A549 (cell line): ENCODE results near the gene PDP2. TPM values are rescaled to one million over a fixed set of nuclear protein-coding genes. Genes with fewer than 3 reads are reported as not detected.

Experiments used
- ATAC-seq, 2 experiments: fragments of 200-7000 bp in 1 of 2; fragments of >200 bp in 1 of 2; cut with Nextera tagmentation in 1 of 2; cut with Tn5 transposase in 1 of 2; 3 replicates each; pipeline versions ENCODE4 v1.8.0 to v1.9.1; 2018 to 2020; ENCODE audit warnings: mild to moderate bottlenecking in 1 of 2, moderate library complexity in 1 of 2
- CTCF ChIA-PET: fragments of 300-600 bp; sonication (Branson Sonifier 250); formaldehyde crosslinking; extraction: SDS; loops from one replicate; lab custom pipeline; 2021; ENCODE audit warnings: antibody characterized with exemption, inconsistent platforms; lab: Yijun Ruan, JAX
- POLR2A ChIA-PET: fragments of 350-600 bp; formaldehyde crosslinking; extraction: SDS; loops from one replicate; lab custom pipeline; 2021; ENCODE audit warnings: antibody characterized with exemption, inconsistent platforms; lab: Yijun Ruan, JAX
- DNase-seq, 2 experiments: peaks; one replicate each; pipeline versions ENCODE4 v3.0.0 to v3.0.0-alpha.2; 2011 to 2016; ENCODE audit warnings: low read depth in 1 of 2, low spot score in 1 of 2
- FAIRE-seq: peaks from 2 replicates; lab custom pipeline; 2011; peaks lifted over from hg19 to GRCh38; lab: Jason Lieb, UNC
- H3K27ac ChIP-seq, 2 experiments: fragments of >200 bp; sonication (Bioruptor Twin); formaldehyde crosslinking; 3 replicates each; pipeline ENCODE4 v1.5.1; 2016 to 2017
- H3K4me1 ChIP-seq: fragments of >200 bp; sonication (Bioruptor Twin); formaldehyde crosslinking; 3 replicates; pipeline ENCODE4 v1.6.1; 2016
- H3K4me2 ChIP-seq: fragments of >200 bp; sonication (Bioruptor Twin); formaldehyde crosslinking; 3 replicates; pipeline ENCODE4 v1.6.1; 2016
- H3K4me3 ChIP-seq: fragments of >200 bp; sonication (Bioruptor Twin); formaldehyde crosslinking; 3 replicates; pipeline ENCODE4 v1.5.1; 2016
- H3K9me3 ChIP-seq: fragments of >200 bp; sonication (Bioruptor Twin); formaldehyde crosslinking; 3 replicates; pipeline ENCODE4 v1.6.1; 2016
- ATOH8 ChIP-seq: fragments of 250-450 bp; sonication (Bioruptor Pico); IDR thresholded peaks from 2 replicates; pipeline ENCODE4 v1.5.0; 2020; ENCODE audit warnings: low read depth, mild to moderate bottlenecking, moderate library complexity
- BCL3 ChIP-seq: fragments of >200 bp; sonication (Bioruptor Twin); formaldehyde crosslinking; IDR thresholded peaks from 3 replicates; pipeline ENCODE4 v1.6.1; 2016
- CBX8 ChIP-seq: fragments of 200-600 bp; sonication (generic); IDR thresholded peaks from 2 replicates; pipeline ENCODE4 v1.6.1; 2016
- E2F6 ChIP-seq: IDR thresholded peaks from 2 replicates; pipeline ENCODE4 v1.6.1; 2012; ENCODE audit warnings: low read depth, borderline replicate concordance
- FOSB ChIP-seq: fragments of 250-450 bp; sonication (Bioruptor Pico); IDR thresholded peaks from 2 replicates; pipeline ENCODE4 v1.5.0; 2020; ENCODE audit warnings: mild to moderate bottlenecking, moderate library complexity
- FOSL2 ChIP-seq, 2 experiments: fragments of 450-650 bp in 1 of 2; fragments of >200 bp in 1 of 2; sonication (Bioruptor Twin) in 1 of 2; formaldehyde crosslinking; IDR thresholded peaks; 2 replicates each; pipeline versions ENCODE4 v1.5.0 to v1.6.1; 2016 to 2020; ENCODE audit warnings: mild to moderate bottlenecking in 1 of 2, moderate library complexity in 1 of 2
- FOXS1 ChIP-seq: fragments of 250-450 bp; sonication (Bioruptor Pico); IDR thresholded peaks from 2 replicates; pipeline ENCODE4 v1.5.0; 2020; ENCODE audit warnings: mild to moderate bottlenecking, moderate library complexity
- GATA3 ChIP-seq: IDR thresholded peaks from 2 replicates; pipeline ENCODE4 v1.6.1; 2012; ENCODE audit warnings: borderline replicate concordance
- HEYL ChIP-seq: fragments of 250-450 bp; sonication (Bioruptor Pico); IDR thresholded peaks from 2 replicates; pipeline ENCODE4 v1.8.0; 2021; ENCODE audit warnings: mild to moderate bottlenecking, moderate library complexity
- HOXB13 ChIP-seq: fragments of 250-450 bp; sonication (Bioruptor Pico); IDR thresholded peaks from 2 replicates; pipeline ENCODE4 v1.5.0; 2020; ENCODE audit warnings: low read depth, mild to moderate bottlenecking, moderate library complexity
- HOXB5 ChIP-seq: fragments of 250-450 bp; sonication (Bioruptor Pico); IDR thresholded peaks from 2 replicates; pipeline ENCODE4 v1.5.0; 2020; ENCODE audit warnings: mild to moderate bottlenecking, moderate library complexity
- KDM1A ChIP-seq: fragments of 200-600 bp; sonication (generic); IDR thresholded peaks from 2 replicates; pipeline ENCODE4 v1.6.1; 2016; ENCODE audit warnings: low read depth, mild to moderate bottlenecking
- MAZ ChIP-seq: fragments of 150-350 bp; IDR thresholded peaks from 2 replicates; pipeline ENCODE4 v1.6.1; 2014; ENCODE audit warnings: antibody characterized with exemption, low read depth, low read length, borderline replicate concordance
- MYC ChIP-seq: IDR thresholded peaks from 2 replicates; pipeline ENCODE4 v1.6.1; 2012; ENCODE audit warnings: mild to moderate bottlenecking, inconsistent platforms, low read length, improper control_type of control experiment, borderline replicate concordance
- NFE2L2 ChIP-seq: fragments of 150-350 bp; conservative IDR thresholded peaks from 2 replicates; pipeline ENCODE4 v1.6.1; 2014; ENCODE audit warnings: low read length
- NPAS2 ChIP-seq: fragments of 250-450 bp; sonication (Bioruptor Pico); IDR thresholded peaks from 2 replicates; pipeline ENCODE4 v1.8.0; 2022; ENCODE audit warnings: mild to moderate bottlenecking, moderate library complexity, borderline replicate concordance
- POLR2A ChIP-seq: IDR thresholded peaks from 2 replicates; pipeline ENCODE4 v1.6.1; 2012; ENCODE audit warnings: mild to moderate bottlenecking, low read length
- POLR2AphosphoS2 ChIP-seq: conservative IDR thresholded peaks from 2 replicates; pipeline ENCODE4 v1.6.1; 2012; ENCODE audit warnings: low read length, improper control_type of control experiment, inconsistent platforms
- RARB ChIP-seq: fragments of 250-450 bp; sonication (Bioruptor Pico); IDR thresholded peaks from 2 replicates; pipeline ENCODE4 v1.8.0; 2021; ENCODE audit warnings: mild to moderate bottlenecking, moderate library complexity
- RCOR1 ChIP-seq: fragments of 150-350 bp; IDR thresholded peaks from 2 replicates; pipeline ENCODE4 v1.6.1; 2014; ENCODE audit warnings: antibody characterized with exemption, low read length, low read depth
- SREBF2 ChIP-seq: fragments of 450-650 bp; IDR thresholded peaks from 2 replicates; pipeline ENCODE4 v1.6.1; 2014; ENCODE audit warnings: mild to moderate bottlenecking, moderate library complexity
- TFCP2L1 ChIP-seq: fragments of 250-450 bp; sonication (Bioruptor Pico); IDR thresholded peaks from 2 replicates; pipeline ENCODE4 v1.5.0; 2021; ENCODE audit warnings: mild to moderate bottlenecking
- ZC3H11A ChIP-seq: fragments of 450-650 bp; IDR thresholded peaks from 2 replicates; pipeline ENCODE4 v1.6.1; 2014; ENCODE audit warnings: antibody characterized with exemption, mild to moderate bottlenecking
- ZSCAN20 ChIP-seq: fragments of 250-450 bp; sonication (Bioruptor Pico); IDR thresholded peaks from 2 replicates; pipeline ENCODE4 v1.8.0; 2022; ENCODE audit warnings: mild to moderate bottlenecking, moderate library complexity
- WGBS: methylation state at CpG from one replicate; pipeline ENCODE4 v1.1.6; 2017; ENCODE audit errors: missing lambda C conversion rate; 5-methylcytosine and 5-hydroxymethylcytosine counted together
- polyA plus RNA-seq, 4 experiments: library from polyadenylated mRNA; depleted of rRNA in 3 of 4; stranded (reverse); fragments of >200 nt; fragmentation: RNase III in 1 of 4; extraction: RNeasy Plus Mini Kit Qiagen cat#74134 plus additional on column Dnase treatment in 1 of 4; gene quantifications; 2 replicates in 3 of 4; 3 replicates in 1 of 4; pipeline ENCODE4 v1.2.3, GENCODE V29; 2011 to 2017
- TF ChIP-seq, protein P1 (sequence below): fragments of >200 bp; sonication (Bioruptor Twin); formaldehyde crosslinking; IDR thresholded peaks from 2 replicates; pipeline ENCODE4 v1.6.1; 2016
- TF ChIP-seq, protein P2 (sequence below): fragments of 450-650 bp; IDR thresholded peaks from 2 replicates; pipeline ENCODE4 v1.6.1; 2014; ENCODE audit warnings: antibody characterized with exemption

The PDP2 gene
- polyA plus RNA-seq, 2 of the 4 experiments (the other 2 are of a cell fraction) = 10.0 to 10.5 TPM

DNA sequence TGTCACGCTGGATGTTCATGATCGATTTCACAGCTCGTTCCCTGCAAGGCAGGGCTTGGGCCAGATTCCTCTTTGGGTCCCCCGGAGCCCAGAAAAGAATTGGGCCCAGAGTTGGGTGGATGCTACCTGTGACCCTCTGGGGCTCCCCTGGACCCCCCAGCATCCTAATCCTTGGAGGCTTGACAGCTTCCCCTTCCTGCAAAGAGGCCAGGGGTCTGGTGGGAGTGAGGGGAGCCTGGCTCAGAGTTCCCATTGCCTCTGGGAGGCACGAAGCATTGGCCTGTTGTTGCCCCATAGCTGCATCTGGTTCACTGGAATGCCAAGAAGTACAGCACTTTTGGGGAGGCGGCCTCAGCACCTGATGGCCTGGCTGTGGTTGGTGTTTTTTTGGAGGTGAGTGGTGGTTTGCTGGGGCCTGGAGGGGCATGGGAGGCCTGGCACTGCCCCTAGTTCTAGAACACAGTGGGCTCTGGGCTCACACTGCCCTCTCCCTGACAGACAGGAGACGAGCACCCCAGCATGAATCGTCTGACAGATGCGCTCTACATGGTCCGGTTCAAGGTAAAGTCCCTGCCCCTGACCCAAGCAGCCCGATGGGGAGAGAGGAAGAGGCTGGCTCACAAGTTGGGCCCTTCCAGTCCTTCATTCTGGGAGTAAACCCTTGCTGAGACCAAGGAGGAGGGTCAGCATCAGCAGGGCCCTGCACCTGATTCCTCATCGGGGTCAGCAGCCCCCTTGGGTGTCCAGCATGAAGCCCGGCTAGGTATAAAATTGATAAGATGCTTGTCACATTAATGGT is 28.9 kb upstream of the PDP2 start:
- no peak overlapping the region for H3K4me2 ChIP-seq
- DNase-seq = no peak
- TF ChIP-seq RCOR1 (no peak), NFE2L2 (no peak), SREBF2 (no peak), FOSB (CRISPR knock-in tag) (no peak), HEYL (CRISPR knock-in tag) (no peak), HOXB13 (CRISPR knock-in tag) (no peak), ATOH8 (CRISPR knock-in tag) (no peak), MAZ (no peak), NPAS2 (no peak), CBX8 (no peak), GATA3 (no peak)
- TF ChIP-seq, protein P1, sequence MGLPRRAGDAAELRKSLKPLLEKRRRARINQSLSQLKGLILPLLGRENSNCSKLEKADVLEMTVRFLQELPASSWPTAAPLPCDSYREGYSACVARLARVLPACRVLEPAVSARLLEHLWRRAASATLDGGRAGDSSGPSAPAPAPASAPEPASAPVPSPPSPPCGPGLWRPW = no peak
- TF ChIP-seq, protein P2, sequence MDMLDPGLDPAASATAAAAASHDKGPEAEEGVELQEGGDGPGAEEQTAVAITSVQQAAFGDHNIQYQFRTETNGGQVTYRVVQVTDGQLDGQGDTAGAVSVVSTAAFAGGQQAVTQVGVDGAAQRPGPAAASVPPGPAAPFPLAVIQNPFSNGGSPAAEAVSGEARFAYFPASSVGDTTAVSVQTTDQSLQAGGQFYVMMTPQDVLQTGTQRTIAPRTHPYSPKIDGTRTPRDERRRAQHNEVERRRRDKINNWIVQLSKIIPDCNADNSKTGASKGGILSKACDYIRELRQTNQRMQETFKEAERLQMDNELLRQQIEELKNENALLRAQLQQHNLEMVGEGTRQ = no peak
- TF ChIP-seq, all 56 proteins: peak for 0
- POLR2A ChIA-PET = no interaction called here
- Histone ChIP-seq H3K4me1 (no peaks in the 10 kb centered on the region), H3K4me3 (no peak overlapping the region), H3K27ac (no peak overlapping the region), H3K9me3 (no peaks in the 10 kb centered on the region)
- 69% methylated on average over 11 of the region's 13 CpGs for WGBS
- FAIRE-seq = no peak
- CTCF ChIA-PET = interaction anchor here (0.8 to 12.4 kb wide), 3 partner anchors 15 to 21 kb away, joined by 5 to 103 read pairs (median 65); partner anchors contain the start of gene NAE1
- ATAC-seq = no peak

- no peak overlapping the region for H3K27ac ChIP-seq
- FAIRE-seq = no peak
- H3K9me3 ChIP-seq = no peaks in the 10 kb centered on the region
- no peak overlapping the region for H3K4me2 ChIP-seq
- H3K4me1 ChIP-seq = no peaks in the 10 kb centered on the region
- WGBS = 68% methylated on average over 15 of the region's 15 CpGs
- ATAC-seq = no peak
- no peak overlapping the region for H3K4me3 ChIP-seq
- ChIA-PET CTCF (interaction anchor here (0.7 to 12.4 kb wide), 4 partner anchors 14 to 202 kb away, joined by 3 to 103 read pairs (median 47); partner anchors contain the start of gene NAE1), POLR2A (no interaction called here)
- no peak for DNase-seq
- TF ChIP-seq TFCP2L1 (no peak), NFE2L2 (no peak), ZC3H11A (no peak), MAZ (no peak), KDM1A (no peak), MYC (no peak), FOXS1 (CRISPR knock-in tag) (no peak), ZSCAN20 (no peak), POLR2AphosphoS2 (no peak), BCL3 (no peak), HOXB5 (CRISPR knock-in tag) (no peak), E2F6 (no peak), POLR2A (no peak), RARB (CRISPR knock-in tag) (no peak), FOSL2 (IDR thresholded peaks at IDR 0.05) (no peak), FOSL2 (CRISPR knock-in tag; IDR thresholded peaks at IDR 0.05) (no peak)
- TF ChIP-seq, protein P2 = no peak
- TF ChIP-seq, protein P1 = no peak
Observed at GRCh38 chr16:66853261-66854139, 26.8 kb upstream of the PDP2 start.
